Peyer's patch (tissue), 4 donors: Measurements from ENCODE around the gene PPTC7. TPM values are rescaled to one million over a fixed set of nuclear protein-coding genes. Genes with fewer than 3 reads are reported as not detected.

ENCODE experiments used
- DNase-seq, 3 donors: peaks; one replicate each; pipeline ENCODE4 v3.0.0-alpha.2; 2017 to 2019
- H3K27ac ChIP-seq, 4 donors: fragments of 200-600 bp; sonication (generic); one replicate each; pipeline ENCODE4 v1.5.1; 2016 to 2019
- H3K27me3 ChIP-seq, 2 donors: fragments of 200-600 bp; sonication (generic); one replicate each; pipeline ENCODE4 v1.5.1; 2019
- H3K36me3 ChIP-seq, 3 donors: fragments of 200-600 bp; sonication (generic); one replicate each; pipeline ENCODE4 v1.5.1; 2016 to 2019
- H3K4me1 ChIP-seq, 4 donors: fragments of 200-600 bp; sonication (generic); one replicate each; pipeline ENCODE4 v1.5.1; 2016 to 2019
- H3K4me3 ChIP-seq, 4 donors: fragments of 200-600 bp; sonication (generic); 1 replicate in 3 of 4; 2 replicates in 1 of 4; pipeline ENCODE4 v1.5.1; 2016 to 2019; ENCODE audit warnings: mild to moderate bottlenecking in 1 of 4
- H3K9me3 ChIP-seq, 4 donors: fragments of 200-600 bp; sonication (generic); one replicate each; pipeline ENCODE4 v1.5.1; 2016 to 2019; ENCODE audit warnings: mild to moderate bottlenecking in 1 of 4
- CTCF ChIP-seq, 6 experiments: fragments of 450-650 bp in 4 of 6; fragments of 200-600 bp in 2 of 6; sonication (generic) in 1 of 6; IDR thresholded peaks; one replicate each; pipeline ENCODE4 v1.5.1; 2017 to 2019; ENCODE audit warnings: antibody characterized with exemption in 6 of 6, mild to moderate bottlenecking in 3 of 6, moderate library complexity in 1 of 6
- POLR2A ChIP-seq, 2 donors: fragments of 450-650 bp; IDR thresholded peaks; one replicate each; pipeline ENCODE4 v1.5.1; 2017; ENCODE audit warnings: antibody characterized with exemption in 2 of 2, mild to moderate bottlenecking in 2 of 2, moderate library complexity in 2 of 2
- total RNA-seq, 4 donors: library from RNA; depleted of rRNA; stranded (reverse); fragments of >200 nt; gene quantifications; one replicate each; pipeline ENCODE4 v1.1.0, GENCODE V29; 2016

The PPTC7 gene
- total RNA-seq, 4 donors from 2014 or later = 19.5 to 21.4 (median 20.1) TPM

GRCh38 chr12:110543252-110543959, 39.7 kb downstream of the PPTC7 start:
- no peak overlapping the region for H3K4me3 ChIP-seq
- TF ChIP-seq CTCF (IDR thresholded peaks at IDR 0.05) = no peak
- no peak for TF ChIP-seq POLR2A (IDR thresholded peaks at IDR 0.05)
- H3K36me3 ChIP-seq = peaks cover 0 to 18% (median 0%) of the 10 kb centered on the region in 3 donors
- H3K9me3 ChIP-seq = no peaks in the 10 kb centered on the region
- H3K27me3 ChIP-seq = no peaks in the 10 kb centered on the region
- H3K27ac ChIP-seq = peak overlapping the region; percentile 52 to 75 (median 68)
- DNase-seq = peak; percentile 59 to 90 (median 62)
- peaks cover 0 to 38% (median 5%) of the 10 kb centered on the region in 4 donors for H3K4me1 ChIP-seq

- Histone ChIP-seq H3K4me1 (peaks cover 0 to 37% (median 5%) of the 10 kb centered on the region in 4 donors), H3K27ac (no peak overlapping the region), H3K27me3 (no peaks in the 10 kb centered on the region), H3K4me3 (no peak overlapping the region), H3K36me3 (peaks cover 0 to 41% (median 0%) of the 10 kb centered on the region in 3 donors), H3K9me3 (no peaks in the 10 kb centered on the region)
- no peak for DNase-seq
- TF ChIP-seq POLR2A (IDR thresholded peaks at IDR 0.05) = no peak
- no peak for TF ChIP-seq CTCF (IDR thresholded peaks at IDR 0.05)
Observed at GRCh38 chr12:110540048-110540447, 43.1 kb downstream of the PPTC7 start.

GRCh38 chr12:110538869-110539622, 44.1 kb downstream of the PPTC7 start:
- Histone ChIP-seq H3K4me3 (no peak overlapping the region), H3K27ac (peak overlapping the region in 3 of 4 donors; percentile 19 to 62 (median 55)), H3K9me3 (no peaks in the 10 kb centered on the region), H3K36me3 (peaks cover 0 to 41% (median 0%) of the 10 kb centered on the region in 3 donors), H3K4me1 (peaks cover 0 to 31% (median 4%) of the 10 kb centered on the region in 4 donors), H3K27me3 (no peaks in the 10 kb centered on the region)
- peak in 1 of 3 donors; percentile 54 for DNase-seq
- no peak for TF ChIP-seq POLR2A (IDR thresholded peaks at IDR 0.05)
- TF ChIP-seq CTCF (IDR thresholded peaks at IDR 0.05) = peak in 1 of 6 experiments; percentile 8

GRCh38 chr12:110537605-110538409, 45.3 kb downstream of the PPTC7 start:
- peak in 2 of 3 donors; percentile 54 to 58 for DNase-seq
- Histone ChIP-seq H3K27ac (peak overlapping the region in 3 of 4 donors; percentile 19 to 62 (median 55)), H3K4me3 (no peak overlapping the region), H3K4me1 (peaks cover 0 to 29% (median 0%) of the 10 kb centered on the region in 4 donors), H3K36me3 (peaks cover 0 to 41% (median 0%) of the 10 kb centered on the region in 3 donors), H3K9me3 (no peaks in the 10 kb centered on the region), H3K27me3 (no peaks in the 10 kb centered on the region)
- no peak for TF ChIP-seq CTCF (IDR thresholded peaks at IDR 0.05)
- no peak for TF ChIP-seq POLR2A (IDR thresholded peaks at IDR 0.05)
